Inferior parietal cortex (tissue), 1 donor: Measurements from ENCODE around the gene NRAP.
A peak's percentile ranks its signal among the peaks of the same experiment; 100 is the strongest.

Experiments
- DNase-seq: peaks from one replicate; pipeline ENCODE4 v3.0.0-alpha.2; 2016; ENCODE audit errors: extremely low spot score

NRAP gene

DNA sequence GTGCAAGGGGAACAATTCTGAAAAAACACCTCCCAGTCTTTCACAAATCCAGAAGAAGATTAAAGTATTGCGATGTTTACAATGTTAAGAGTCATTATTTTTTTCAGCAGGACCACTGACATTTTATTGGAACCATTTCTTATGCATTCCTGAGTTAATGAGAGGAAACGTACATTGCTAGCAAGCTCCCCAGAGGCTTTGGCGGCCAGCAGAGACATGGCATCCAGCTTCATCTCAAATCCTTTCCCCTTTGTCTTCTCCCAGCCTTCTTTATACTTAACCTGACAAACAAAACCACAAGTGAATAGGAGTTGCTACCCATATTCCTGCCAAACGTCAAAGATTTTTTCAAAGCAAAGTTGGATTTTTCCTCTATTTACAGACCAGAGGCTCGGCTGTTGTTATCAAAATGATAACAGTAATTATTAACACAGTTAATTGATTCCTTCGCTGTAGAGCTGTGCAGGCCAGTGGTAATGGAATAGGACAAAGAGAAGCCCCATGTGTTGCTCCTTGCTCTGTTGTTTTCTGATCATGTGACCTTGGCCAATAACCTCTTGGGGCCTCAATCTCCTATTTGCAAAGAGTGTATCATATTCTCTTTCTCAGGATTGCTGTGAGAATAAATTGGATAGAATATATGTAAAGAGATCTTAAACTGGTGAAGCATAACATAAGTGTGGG is 32.0 kb downstream of the NRAP start:
- no peak for DNase-seq

DNA sequence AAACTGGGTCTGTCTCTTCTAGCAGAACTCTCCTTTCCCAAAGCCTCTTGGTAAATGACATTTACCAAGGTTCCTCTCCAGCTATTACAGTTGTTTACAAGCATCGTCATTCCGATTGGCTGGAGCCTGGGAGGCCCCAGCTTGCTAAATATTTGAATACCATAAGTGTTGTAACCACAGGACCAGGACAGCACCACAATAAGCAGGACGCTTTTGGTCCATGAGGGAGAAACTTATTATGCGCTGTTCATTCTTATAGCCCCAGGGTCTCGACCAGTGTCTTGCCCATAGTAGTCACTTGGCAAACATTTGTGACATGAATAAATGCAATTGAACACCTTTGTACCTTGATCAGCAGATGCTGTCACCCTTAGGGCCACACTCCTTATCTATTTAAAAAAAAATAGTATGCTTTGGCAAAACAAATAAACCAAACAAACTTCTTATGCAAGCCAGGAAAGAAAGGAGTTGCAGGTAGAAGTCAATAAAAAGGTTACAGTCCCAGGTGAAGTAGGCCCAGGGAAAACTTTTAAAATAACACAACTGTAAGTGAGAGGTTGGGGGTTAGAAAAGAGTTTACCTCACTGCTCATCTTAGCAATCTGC is 32.8 kb downstream of the NRAP start:
- no peak for DNase-seq

GRCh38 chr10:113628607-113629153 is 35.2 kb downstream of the NRAP start:
- DNase-seq, result no peak

DNA sequence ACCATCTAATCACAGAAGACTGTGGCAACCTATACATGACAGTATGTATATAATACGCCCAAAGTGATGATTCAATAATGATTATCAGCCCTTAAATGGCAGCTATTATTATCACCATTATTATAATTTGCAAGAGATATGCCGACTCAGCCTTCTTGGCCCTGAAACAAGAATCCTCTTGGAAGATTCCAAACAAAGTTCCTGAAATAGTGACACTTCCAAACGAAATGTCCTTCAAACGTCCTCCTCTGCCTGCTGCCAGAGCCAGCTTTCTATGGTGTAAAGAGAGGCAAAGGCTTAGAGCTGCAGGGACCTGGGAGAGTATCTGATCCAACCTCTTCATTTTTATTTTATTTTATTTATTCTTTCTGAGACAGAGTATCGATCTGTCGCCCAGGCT is 36.0 kb downstream of the NRAP start:
- DNase-seq, result no peak

- no peak for DNase-seq
Observed at GRCh38 chr10:113626809-113627355, 37.0 kb downstream of the NRAP start.

- no peak for DNase-seq
Observed at GRCh38 chr10:113625461-113626186, 38.2 kb downstream of the NRAP start.

GRCh38 chr10:113622831-113623230 is 41.0 kb downstream of the NRAP start:
- no peak for DNase-seq

DNA sequence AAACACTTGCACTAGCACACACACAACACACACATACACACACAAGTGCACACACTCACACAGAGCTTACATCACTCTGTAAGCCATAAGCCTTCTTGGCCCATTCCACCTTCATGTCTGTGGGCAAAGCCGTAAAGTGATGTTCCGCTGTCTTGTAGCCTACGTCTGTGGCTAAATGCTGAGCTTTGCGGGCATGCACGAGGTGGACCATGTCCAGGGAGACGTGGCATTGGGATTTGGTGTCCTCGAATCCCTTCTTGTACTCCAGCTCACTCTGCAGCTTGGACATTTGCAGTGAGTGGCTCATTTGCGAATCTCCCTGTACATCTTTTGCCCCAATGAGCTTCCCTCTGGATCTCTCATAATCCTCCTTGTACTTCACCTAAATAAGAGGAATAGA is 42.0 kb downstream of the NRAP start:
- DNase-seq, result no peak

DNA sequence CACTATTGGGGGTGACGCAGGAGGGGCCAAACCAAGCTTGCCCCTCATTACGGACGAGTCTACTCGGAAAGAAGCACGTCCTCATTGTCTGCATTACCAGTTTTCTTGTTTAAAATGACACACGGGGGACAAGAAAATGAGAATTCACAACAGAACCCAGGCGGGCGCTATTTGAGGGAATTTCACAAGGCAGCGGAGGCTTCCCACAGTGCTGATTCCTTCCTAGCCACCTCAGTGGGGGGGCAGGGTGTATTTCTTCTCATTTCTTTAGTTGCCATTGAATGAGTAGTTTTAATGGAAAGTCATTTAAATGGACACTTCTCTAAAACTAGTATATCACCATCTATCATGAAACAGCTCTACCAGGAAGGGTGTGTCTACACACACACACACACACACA is 42.9 kb downstream of the NRAP start:
- no peak for DNase-seq

DNA sequence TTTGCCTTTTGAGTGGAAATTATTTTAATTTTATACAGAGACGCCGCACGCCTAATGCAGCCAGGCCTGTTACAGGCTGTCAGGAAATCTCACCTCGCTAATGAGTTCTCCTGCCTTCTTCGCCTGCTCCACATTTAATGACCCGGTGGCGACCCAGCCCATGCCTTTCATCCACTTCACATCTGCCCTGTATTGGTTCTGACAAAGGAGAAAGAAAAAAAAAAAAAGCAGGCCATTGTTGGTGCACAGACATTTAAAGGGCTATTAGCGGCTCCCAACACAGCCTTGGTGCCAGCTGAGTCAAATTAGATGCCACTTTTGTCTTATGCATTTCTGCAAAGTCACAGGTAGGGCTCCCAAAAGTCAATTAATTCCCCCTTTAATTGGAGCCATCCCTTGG is 43.3 kb downstream of the NRAP start:
- no peak for DNase-seq

DNA sequence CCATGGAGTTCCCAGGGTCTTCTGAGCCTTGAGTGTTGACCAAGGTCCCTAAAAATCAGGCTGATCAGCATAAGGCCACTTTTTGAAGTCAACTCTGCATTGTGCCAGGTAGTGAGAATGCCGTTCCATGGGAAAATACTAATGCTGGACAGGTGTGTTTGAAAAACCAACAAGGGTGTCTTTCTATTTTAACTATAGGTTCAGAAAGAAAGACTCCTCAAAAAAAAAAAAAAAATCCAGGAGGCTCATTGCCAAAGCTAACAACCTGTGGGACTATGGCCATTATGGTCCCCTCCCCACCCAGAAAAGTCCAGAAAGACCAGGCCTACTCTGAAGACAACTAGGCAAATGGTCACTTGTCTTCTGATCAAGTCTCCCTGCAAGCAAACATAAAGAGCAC is 44.4 kb downstream of the NRAP start:
- no peak for DNase-seq

GRCh38 chr10:113618338-113618737 is 45.5 kb downstream of the NRAP start:
- no peak for DNase-seq

- no peak for DNase-seq
Observed at GRCh38 chr10:113617086-113617485, 46.8 kb downstream of the NRAP start.

- DNase-seq, result peak; percentile 45
Observed at GRCh38 chr10:113616244-113617074, 47.4 kb downstream of the NRAP start.

DNA sequence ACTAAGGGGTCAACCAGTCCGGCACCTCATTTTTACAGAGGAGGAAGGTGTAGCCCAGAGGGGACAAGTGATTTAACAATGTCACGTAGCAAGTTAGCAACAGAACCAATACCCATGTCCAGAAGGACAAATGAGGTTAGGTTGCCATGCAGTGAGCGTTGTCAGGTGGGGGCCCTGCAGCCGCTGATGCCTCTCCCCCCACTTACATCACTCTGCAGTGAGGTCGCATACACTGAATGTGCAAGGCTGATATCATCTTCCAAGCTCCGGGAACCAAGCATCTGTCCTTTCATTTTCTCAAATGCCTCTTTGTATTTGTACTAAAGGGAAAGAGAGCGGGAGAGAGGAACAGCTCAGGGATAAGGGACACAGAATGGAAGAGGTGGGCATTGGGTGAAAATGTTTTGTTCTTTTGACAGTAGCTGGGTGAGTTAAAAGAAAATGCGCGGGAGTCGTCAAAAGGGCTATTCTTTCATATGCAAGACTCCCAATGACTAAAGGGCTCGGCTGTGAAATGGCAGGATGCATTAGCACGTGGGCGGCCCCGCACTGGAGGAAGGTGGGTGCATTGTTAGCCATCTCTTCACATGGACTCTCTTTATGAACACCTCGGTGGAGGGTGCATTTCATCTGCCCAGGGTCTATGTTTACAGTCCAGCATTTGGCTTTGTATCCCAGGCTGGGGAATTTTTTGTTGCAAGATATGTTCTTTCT is 49.7 kb downstream of the NRAP start:
- no peak for DNase-seq

- no peak for DNase-seq
Observed at GRCh38 chr10:113613427-113613826, 50.4 kb downstream of the NRAP start.

- DNase-seq, result peak; percentile 7
Observed at GRCh38 chr10:113612154-113612553, 51.7 kb downstream of the NRAP start.

GRCh38 chr10:113610631-113611601 is 52.9 kb downstream of the NRAP start:
- DNase-seq, result no peak

GRCh38 chr10:113609704-113610108 is 54.1 kb downstream of the NRAP start:
- no peak for DNase-seq
